Endothelial cell (in vitro differentiated cells): Measurements from ENCODE around the gene XG. TPM values are rescaled to one million over a fixed set of nuclear protein-coding genes. Genes with fewer than 3 reads are reported as not detected.

Experiments
- DNase-seq: peaks from one replicate; pipeline ENCODE4 v3.0.0; 2021; ENCODE audit warnings: low spot score
- H3K27ac Mint-ChIP-seq: one replicate; pipeline ENCODE4 v1.8.0; 2021; ENCODE audit warnings: mixed read lengths, inconsistent platforms; ENCODE audit not compliant: unreplicated experiment
- H3K27me3 Mint-ChIP-seq: one replicate; pipeline ENCODE4 v1.8.0; 2021; ENCODE audit warnings: mild to moderate bottlenecking, moderate library complexity, mixed read lengths, inconsistent platforms; ENCODE audit not compliant: unreplicated experiment
- H3K36me3 Mint-ChIP-seq: one replicate; pipeline ENCODE4 v1.8.0; 2021; ENCODE audit warnings: mild to moderate bottlenecking, low read depth, mixed read lengths, inconsistent platforms; ENCODE audit not compliant: unreplicated experiment
- H3K4me1 Mint-ChIP-seq: one replicate; pipeline ENCODE4 v1.8.0; 2021; ENCODE audit warnings: mild to moderate bottlenecking, mixed read lengths, inconsistent platforms; ENCODE audit not compliant: unreplicated experiment
- H3K4me3 Mint-ChIP-seq: one replicate; pipeline ENCODE4 v1.8.0; 2021; ENCODE audit warnings: mild to moderate bottlenecking, mixed read lengths, inconsistent platforms; ENCODE audit not compliant: unreplicated experiment
- H3K9me3 Mint-ChIP-seq: one replicate; pipeline ENCODE4 v1.8.0; 2021; ENCODE audit warnings: mixed read lengths, inconsistent platforms; ENCODE audit not compliant: unreplicated experiment
- total RNA-seq: library from RNA; stranded (reverse); fragmentation: NEBNext Ultra II Directional; extraction: Animal tissue kit (Norgen Biotek cat#: 25700); gene quantifications from one replicate; pipeline ENCODE4 v1.2.1, GENCODE V29; 2021; ENCODE audit not compliant: unreplicated experiment
- TF ChIP-seq, protein P1 (sequence below): fragments of 200-600 bp; sonication (generic); IDR thresholded peaks from one replicate; pipeline ENCODE4 v1.5.0; 2021; ENCODE audit warnings: antibody characterized with exemption; ENCODE audit not compliant: unreplicated experiment

The XG gene
- total RNA-seq, 1 donor from 2014 or later, result 0.18 TPM

GRCh38 chrX:2846992-2847391, 95.2 kb downstream of the XG start:
- DNase-seq, result no peak
- Mint-ChIP-seq H3K36me3 (no peaks in the 10 kb centered on the region), H3K9me3 (no peaks in the 10 kb centered on the region), H3K4me1 (peaks cover 3% of the 10 kb centered on the region), H3K27ac (no peak overlapping the region), H3K27me3 (no peaks in the 10 kb centered on the region), H3K4me3 (no peak overlapping the region)
- TF ChIP-seq, protein P1, sequence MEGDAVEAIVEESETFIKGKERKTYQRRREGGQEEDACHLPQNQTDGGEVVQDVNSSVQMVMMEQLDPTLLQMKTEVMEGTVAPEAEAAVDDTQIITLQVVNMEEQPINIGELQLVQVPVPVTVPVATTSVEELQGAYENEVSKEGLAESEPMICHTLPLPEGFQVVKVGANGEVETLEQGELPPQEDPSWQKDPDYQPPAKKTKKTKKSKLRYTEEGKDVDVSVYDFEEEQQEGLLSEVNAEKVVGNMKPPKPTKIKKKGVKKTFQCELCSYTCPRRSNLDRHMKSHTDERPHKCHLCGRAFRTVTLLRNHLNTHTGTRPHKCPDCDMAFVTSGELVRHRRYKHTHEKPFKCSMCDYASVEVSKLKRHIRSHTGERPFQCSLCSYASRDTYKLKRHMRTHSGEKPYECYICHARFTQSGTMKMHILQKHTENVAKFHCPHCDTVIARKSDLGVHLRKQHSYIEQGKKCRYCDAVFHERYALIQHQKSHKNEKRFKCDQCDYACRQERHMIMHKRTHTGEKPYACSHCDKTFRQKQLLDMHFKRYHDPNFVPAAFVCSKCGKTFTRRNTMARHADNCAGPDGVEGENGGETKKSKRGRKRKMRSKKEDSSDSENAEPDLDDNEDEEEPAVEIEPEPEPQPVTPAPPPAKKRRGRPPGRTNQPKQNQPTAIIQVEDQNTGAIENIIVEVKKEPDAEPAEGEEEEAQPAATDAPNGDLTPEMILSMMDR, result no peak

- Mint-ChIP-seq H3K36me3 (no peaks in the 10 kb centered on the region), H3K27me3 (no peaks in the 10 kb centered on the region), H3K4me3 (no peak overlapping the region), H3K27ac (no peak overlapping the region), H3K9me3 (no peaks in the 10 kb centered on the region), H3K4me1 (peaks cover 3% of the 10 kb centered on the region)
- TF ChIP-seq, protein P1, result no peak
- no peak for DNase-seq
These were observed 97.0 kb downstream of the XG start for GRCh38 chrX:2848871-2849301.

DNA sequence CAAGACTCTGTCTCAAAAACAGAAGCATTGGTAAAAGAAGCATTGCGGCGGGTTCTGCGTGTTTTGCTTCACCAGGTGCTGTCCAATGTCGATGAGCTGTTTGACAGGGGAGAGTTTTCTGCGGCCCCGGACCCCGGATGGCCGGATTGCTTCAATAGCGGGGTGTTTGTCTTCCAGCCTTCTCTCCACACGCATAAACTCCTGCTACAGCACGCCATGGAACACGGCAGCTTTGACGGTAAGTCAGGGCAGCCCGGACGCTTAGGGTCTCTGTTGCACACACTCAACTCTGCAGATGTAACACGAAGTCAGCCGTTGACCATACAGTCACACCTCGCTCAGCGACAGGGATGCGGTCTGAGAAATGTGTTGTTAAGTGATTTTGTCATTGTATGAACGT, 103.1 kb downstream of the XG start:
- DNase-seq, result no peak
- H3K27me3 Mint-ChIP-seq, result no peaks in the 10 kb centered on the region
- TF ChIP-seq, protein P1, result no peak
- no peaks in the 10 kb centered on the region for H3K36me3 Mint-ChIP-seq
- H3K9me3 Mint-ChIP-seq, result no peaks in the 10 kb centered on the region
- H3K4me1 Mint-ChIP-seq, result no peaks in the 10 kb centered on the region
- H3K4me3 Mint-ChIP-seq, result no peak overlapping the region
- H3K27ac Mint-ChIP-seq, result no peak overlapping the region

DNA sequence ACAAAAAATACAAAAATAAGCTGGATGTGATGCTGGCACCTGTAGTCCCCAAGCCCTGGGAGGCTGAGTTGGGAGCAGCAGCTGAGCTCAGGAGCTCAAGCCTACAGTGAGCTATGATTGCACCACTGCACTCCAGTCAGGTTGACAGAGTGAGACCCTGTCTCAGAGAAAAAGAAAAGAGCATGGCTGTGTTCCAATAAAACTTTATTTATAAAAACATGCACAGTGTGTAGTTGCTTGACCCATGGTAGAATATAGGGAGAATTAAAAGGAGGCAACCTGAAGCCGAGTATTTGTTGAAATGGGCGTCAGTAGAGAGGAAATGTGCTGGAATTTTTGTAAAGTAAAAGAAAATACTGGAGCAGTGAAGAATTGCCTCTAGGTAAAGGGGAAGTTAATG, 103.9 kb downstream of the XG start:
- H3K4me3 Mint-ChIP-seq, result no peak overlapping the region
- no peak for DNase-seq
- H3K4me1 Mint-ChIP-seq, result no peaks in the 10 kb centered on the region
- no peaks in the 10 kb centered on the region for H3K27me3 Mint-ChIP-seq
- no peaks in the 10 kb centered on the region for H3K9me3 Mint-ChIP-seq
- TF ChIP-seq, protein P1, result no peak
- H3K36me3 Mint-ChIP-seq, result no peaks in the 10 kb centered on the region
- no peak overlapping the region for H3K27ac Mint-ChIP-seq

DNA sequence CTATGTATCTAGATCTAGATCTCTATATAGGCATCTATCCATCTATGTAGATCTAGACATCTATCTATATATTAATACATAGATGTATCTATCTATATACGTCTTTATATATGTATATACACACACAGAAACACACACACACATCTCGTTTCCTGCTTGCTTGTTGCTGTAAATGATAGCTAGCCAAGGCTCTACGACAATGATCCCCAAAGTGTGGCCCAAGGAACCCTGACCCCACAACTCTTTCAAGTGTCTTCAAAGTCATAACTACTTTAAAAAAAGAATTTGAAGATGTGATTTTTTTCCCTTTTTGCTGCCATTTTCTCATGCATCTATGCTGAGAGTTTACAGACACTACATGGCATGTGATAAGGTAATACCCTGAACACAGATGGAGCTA, 105.7 kb downstream of the XG start:
- Mint-ChIP-seq H3K27ac (no peak overlapping the region), H3K9me3 (no peaks in the 10 kb centered on the region), H3K4me3 (no peak overlapping the region), H3K4me1 (no peaks in the 10 kb centered on the region), H3K36me3 (peaks cover 3% of the 10 kb centered on the region), H3K27me3 (no peaks in the 10 kb centered on the region)
- DNase-seq, result no peak
- TF ChIP-seq, protein P1, result no peak
